Activated CD4-positive, alpha-beta memory T cell treated with anti-CD3 and anti-CD28 coated beads, Interleukin-2, amount 10 ng/mL, durations not matched to agents 7 days and 5 days (primary cell): ENCODE results near the gene PPCDC. TPM values are rescaled to one million over a fixed set of nuclear protein-coding genes. Genes with fewer than 3 reads are reported as not detected.
"Not testable (repeated sequence)": the region's sequence is repeated elsewhere in the genome, so short reads cannot be mapped to it uniquely, and the experiment has no call there.

ENCODE experiments used
- CTCF ChIA-PET: fragments of 350-600 bp; sonication (Branson Sonifier 250); formaldehyde crosslinking; loops from one replicate; lab custom pipeline; 2021; ENCODE audit warnings: antibody characterized with exemption, inconsistent platforms; lab: Charles Lee
- POLR2A ChIA-PET: fragments of 350-600 bp; sonication (Branson Sonifier 250); formaldehyde crosslinking; loops from one replicate; lab custom pipeline; 2021; ENCODE audit warnings: antibody characterized with exemption; lab: Charles Lee
- DNase-seq: peaks from one replicate; pipeline ENCODE4 v3.0.0-alpha.2; 2020
- H3K27ac Mint-ChIP-seq: one replicate; pipeline ENCODE4 v1.8.0; 2021; ENCODE audit warnings: mild to moderate bottlenecking, mixed read lengths
- H3K27me3 Mint-ChIP-seq: one replicate; pipeline ENCODE4 v1.8.0; 2021; ENCODE audit warnings: mixed read lengths
- H3K36me3 Mint-ChIP-seq: one replicate; pipeline ENCODE4 v1.8.0; 2021; ENCODE audit warnings: low read depth, mixed read lengths
- H3K4me1 Mint-ChIP-seq: one replicate; pipeline ENCODE4 v1.8.0; 2021; ENCODE audit warnings: mixed read lengths
- H3K4me3 Mint-ChIP-seq: one replicate; pipeline ENCODE4 v1.8.0; 2021; ENCODE audit warnings: mild to moderate bottlenecking, mixed read lengths
- H3K9me3 Mint-ChIP-seq: one replicate; pipeline ENCODE4 v1.8.0; 2021; ENCODE audit warnings: mixed read lengths
- total RNA-seq, 2 experiments: library from RNA; stranded (reverse); gene quantifications; one replicate each; pipeline ENCODE4 v1.2.3, GENCODE V29; 2021

The PPCDC gene
- total RNA-seq, 2 experiments from 2014 or later, result 43.0 to 50.2 TPM

DNA sequence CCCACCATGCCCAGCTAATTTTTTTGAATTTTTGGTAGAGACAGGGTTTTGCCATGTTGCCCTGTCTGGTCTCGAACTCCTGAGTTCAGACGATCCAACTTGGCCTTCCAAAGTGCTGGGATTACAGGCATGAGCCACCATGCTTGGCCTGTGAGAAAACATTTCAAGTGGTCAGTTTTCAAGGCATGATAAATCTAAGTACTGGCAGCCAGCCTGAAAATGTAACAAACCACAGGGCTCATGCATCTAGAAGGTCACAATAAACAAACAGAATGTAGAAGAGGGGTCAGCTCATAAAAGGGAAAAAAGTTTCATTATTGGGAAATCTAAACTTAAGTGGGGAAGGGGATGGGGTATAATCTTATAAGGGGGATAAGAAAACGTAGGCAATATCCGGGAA lies 39.9 kb downstream of the PPCDC start:
- no peak overlapping the region for H3K27ac Mint-ChIP-seq
- H3K4me3 Mint-ChIP-seq, result no peak overlapping the region
- H3K4me1 Mint-ChIP-seq, result peaks cover 72% of the 10 kb centered on the region
- no peaks in the 10 kb centered on the region for H3K9me3 Mint-ChIP-seq
- CTCF ChIA-PET, result no interaction called here
- H3K36me3 Mint-ChIP-seq, result peaks cover 41% of the 10 kb centered on the region
- peaks cover 2% of the 10 kb centered on the region for H3K27me3 Mint-ChIP-seq
- POLR2A ChIA-PET, result interaction anchor here (1.4 to 1.8 kb wide), 2 partner anchors 45 to 138 kb away, joined by 3 to 5 read pairs; partner anchors contain the start of gene C15orf39
- no peak for DNase-seq

DNA sequence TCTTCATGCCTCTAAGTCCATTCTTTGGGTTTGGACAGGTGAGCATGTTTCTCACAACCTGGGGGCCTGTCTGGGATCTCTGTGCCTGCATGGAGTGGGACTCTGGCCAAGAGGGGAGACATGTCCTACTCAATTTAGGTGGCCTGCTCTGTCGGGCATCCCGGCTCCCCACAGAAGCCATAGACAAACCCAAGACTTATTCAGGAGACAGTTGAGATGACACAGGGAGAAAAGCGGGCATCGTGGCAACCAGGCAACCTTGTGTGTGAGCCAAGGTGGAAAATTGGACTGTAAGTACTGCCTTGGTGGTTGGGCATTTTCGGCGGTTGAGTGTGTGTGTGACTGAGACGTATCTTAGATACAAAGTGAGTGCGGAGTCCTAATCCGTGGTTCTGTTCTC lies 40.5 kb downstream of the PPCDC start:
- H3K27ac Mint-ChIP-seq, result no peak overlapping the region
- DNase-seq, result no peak
- no peak overlapping the region for H3K4me3 Mint-ChIP-seq
- POLR2A ChIA-PET, result interaction anchor here (1.4 to 1.8 kb wide), 2 partner anchors 44 to 137 kb away, joined by 3 to 5 read pairs; partner anchors contain the start of gene C15orf39
- peaks cover 47% of the 10 kb centered on the region for H3K36me3 Mint-ChIP-seq
- H3K9me3 Mint-ChIP-seq, result no peaks in the 10 kb centered on the region
- peaks cover 2% of the 10 kb centered on the region for H3K27me3 Mint-ChIP-seq
- CTCF ChIA-PET, result no interaction called here
- peaks cover 74% of the 10 kb centered on the region for H3K4me1 Mint-ChIP-seq

DNA sequence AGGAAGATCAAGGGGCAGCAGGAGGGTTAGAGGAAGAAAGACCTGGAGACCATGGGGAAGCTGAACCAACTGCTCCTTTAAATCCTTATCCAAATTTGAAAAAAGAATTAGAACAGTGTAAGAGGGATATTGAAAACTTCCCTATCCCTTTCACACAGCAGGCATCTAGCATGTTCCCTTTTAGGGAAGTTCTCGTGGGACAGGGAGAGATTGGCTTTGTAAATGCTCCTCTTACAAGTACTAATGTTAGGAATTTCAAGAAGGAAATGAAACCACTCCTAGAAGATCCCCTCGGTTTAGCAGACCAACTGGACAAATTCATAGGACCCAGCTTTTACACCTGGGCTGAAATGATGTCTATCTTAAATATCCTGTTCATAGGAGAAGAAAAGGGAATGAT lies 41.5 kb downstream of the PPCDC start:
- Mint-ChIP-seq H3K4me3 (no peak overlapping the region), H3K9me3 (no peaks in the 10 kb centered on the region), H3K36me3 (peaks cover 52% of the 10 kb centered on the region), H3K27me3 (peaks cover 2% of the 10 kb centered on the region), H3K4me1 (peaks cover 82% of the 10 kb centered on the region), H3K27ac (peak overlapping the region; percentile 95)
- POLR2A ChIA-PET, result interaction anchor here (0.9 to 4.3 kb wide), 3 partner anchors 42 to 135 kb away, joined by 4 to 50 read pairs (median 41); partner anchors contain the start of genes C15orf39 and PPCDC
- no peak for DNase-seq
- CTCF ChIA-PET, result interaction anchor here (3.3 to 3.6 kb wide), 2 partner anchors 22 to 136 kb away, joined by 16 to 34 read pairs; partner anchors contain the start of gene C15orf39

DNA sequence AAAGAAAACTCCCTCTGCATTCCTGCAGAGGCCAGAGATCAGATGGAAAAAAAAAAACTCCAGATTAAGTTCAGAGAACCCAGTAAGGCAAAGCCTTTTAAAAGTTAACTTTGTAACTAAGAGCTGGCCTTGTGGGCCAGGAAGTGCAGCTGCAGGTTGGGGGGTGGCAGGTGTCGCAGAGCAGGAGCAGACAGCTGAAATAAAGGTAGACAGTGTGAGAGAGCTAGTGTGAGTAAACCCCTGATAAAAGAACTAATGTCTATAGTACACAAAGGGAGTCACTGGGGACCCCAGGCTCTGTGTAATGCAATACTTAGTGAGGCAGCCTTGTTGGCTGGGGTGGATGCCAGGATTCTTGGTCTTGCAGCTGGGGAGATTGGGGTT lies 42.1 kb downstream of the PPCDC start:
- no peak overlapping the region for H3K4me3 Mint-ChIP-seq
- CTCF ChIA-PET, result interaction anchor here (1.2 to 3.6 kb wide), 5 partner anchors 23 to 138 kb away, joined by 3 to 34 read pairs (median 14); partner anchors contain the start of gene C15orf39
- POLR2A ChIA-PET, result interaction anchor here (0.9 to 4.3 kb wide), 7 partner anchors 39 to 138 kb away, joined by 3 to 50 read pairs (median 16); partner anchors contain the start of genes C15orf39 and PPCDC
- no peak for DNase-seq
- H3K4me1 Mint-ChIP-seq, result peaks cover 87% of the 10 kb centered on the region
- no peaks in the 10 kb centered on the region for H3K9me3 Mint-ChIP-seq
- peak overlapping the region; percentile 95 for H3K27ac Mint-ChIP-seq
- H3K27me3 Mint-ChIP-seq, result peaks cover 2% of the 10 kb centered on the region
- H3K36me3 Mint-ChIP-seq, result peaks cover 56% of the 10 kb centered on the region

DNA sequence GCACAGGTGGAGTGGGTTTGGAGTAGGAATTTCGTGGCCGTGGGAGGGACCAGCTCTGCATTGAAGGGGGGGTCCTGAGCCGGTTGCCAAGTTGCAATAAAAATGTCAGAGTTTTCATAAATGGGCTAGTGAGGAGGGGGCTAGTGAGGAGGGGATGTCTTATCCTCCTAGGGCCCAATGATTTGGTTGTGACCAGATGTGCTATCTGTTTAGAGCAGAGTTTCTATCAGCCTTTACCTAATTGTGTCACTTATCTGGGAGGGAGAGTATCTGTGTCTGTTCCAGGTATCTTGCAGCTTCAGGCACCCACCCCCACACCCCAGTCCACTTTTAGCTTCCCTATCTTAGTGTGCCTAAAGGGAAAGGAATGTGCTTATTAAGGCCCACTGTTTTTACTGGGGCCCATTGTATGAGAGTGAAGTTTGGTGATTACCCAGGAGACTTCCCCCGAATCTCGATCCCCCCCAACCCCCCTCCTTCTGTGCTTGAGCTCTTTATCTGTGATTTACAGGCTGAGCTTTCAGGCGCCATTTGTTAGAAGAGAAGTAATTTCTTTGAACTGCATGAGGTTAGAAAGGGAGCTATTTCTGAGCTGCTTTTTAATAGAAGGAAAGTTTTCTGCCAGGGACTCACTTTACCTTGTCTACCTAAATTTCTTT lies 42.6 kb downstream of the PPCDC start:
- Mint-ChIP-seq H3K27ac (peak overlapping the region; percentile 95), H3K9me3 (no peaks in the 10 kb centered on the region), H3K4me3 (no peak overlapping the region), H3K27me3 (peaks cover 2% of the 10 kb centered on the region), H3K36me3 (peaks cover 58% of the 10 kb centered on the region), H3K4me1 (peaks cover 84% of the 10 kb centered on the region)
- ChIA-PET POLR2A (interaction anchor here (0.9 to 4.3 kb wide), 14 partner anchors 9 to 138 kb away, joined by 3 to 50 read pairs (median 6); partner anchors contain the start of genes C15orf39 and PPCDC), CTCF (interaction anchor here (0.6 to 3.6 kb wide), 8 partner anchors 21 to 138 kb away, joined by 3 to 34 read pairs (median 8); partner anchors contain the start of gene C15orf39)
- DNase-seq, result no peak

DNA sequence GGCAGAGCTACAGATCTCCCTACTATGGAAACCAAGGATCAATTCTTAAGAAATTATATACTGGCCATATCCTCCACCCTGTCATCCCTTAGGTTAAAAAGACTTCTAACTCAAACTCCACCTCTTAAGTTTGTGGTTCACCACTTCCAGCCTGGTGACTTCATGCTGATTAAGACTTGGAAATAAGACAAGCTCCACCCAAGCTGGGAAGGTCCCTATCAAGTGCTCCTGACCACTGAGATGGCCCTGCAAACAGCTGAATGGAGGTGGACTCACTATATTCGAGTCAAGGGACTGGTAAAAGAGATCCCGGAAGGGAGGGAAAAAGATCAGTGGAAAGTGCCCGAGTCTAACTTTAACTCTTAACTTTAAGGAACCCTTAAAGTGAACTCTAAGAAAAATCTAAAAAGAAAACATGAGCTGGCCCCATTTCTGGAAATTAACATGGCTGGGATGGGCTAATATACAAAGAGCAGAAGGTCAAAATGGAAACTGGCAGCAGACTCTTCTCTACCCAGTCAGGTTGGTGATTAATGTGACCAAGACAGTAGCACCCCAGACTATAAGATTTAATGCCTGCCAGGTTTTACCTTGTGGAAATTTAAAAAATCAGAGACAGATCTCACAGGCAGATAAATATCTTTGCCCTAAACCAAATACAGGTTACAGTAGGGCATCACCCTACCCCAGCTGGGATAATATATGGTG lies 43.9 kb downstream of the PPCDC start:
- DNase-seq, result peak; percentile 82
- H3K4me1 Mint-ChIP-seq, result peaks cover 82% of the 10 kb centered on the region
- H3K9me3 Mint-ChIP-seq, result peaks cover 4% of the 10 kb centered on the region
- peaks cover 2% of the 10 kb centered on the region for H3K27me3 Mint-ChIP-seq
- peaks cover 68% of the 10 kb centered on the region for H3K36me3 Mint-ChIP-seq
- CTCF ChIA-PET, result interaction anchor here (0.7 to 3.6 kb wide), 8 partner anchors 9 to 137 kb away, joined by 3 to 34 read pairs (median 8); partner anchors contain the start of gene C15orf39
- H3K27ac Mint-ChIP-seq, result peak overlapping the region; percentile 95
- peak overlapping the region; percentile 59 for H3K4me3 Mint-ChIP-seq
- POLR2A ChIA-PET, result interaction anchor here (0.9 to 4.3 kb wide), 19 partner anchors 9 to 301 kb away, joined by 3 to 50 read pairs (median 7); partner anchors contain the start of genes C15orf39, MAN2C1 and PPCDC

DNA sequence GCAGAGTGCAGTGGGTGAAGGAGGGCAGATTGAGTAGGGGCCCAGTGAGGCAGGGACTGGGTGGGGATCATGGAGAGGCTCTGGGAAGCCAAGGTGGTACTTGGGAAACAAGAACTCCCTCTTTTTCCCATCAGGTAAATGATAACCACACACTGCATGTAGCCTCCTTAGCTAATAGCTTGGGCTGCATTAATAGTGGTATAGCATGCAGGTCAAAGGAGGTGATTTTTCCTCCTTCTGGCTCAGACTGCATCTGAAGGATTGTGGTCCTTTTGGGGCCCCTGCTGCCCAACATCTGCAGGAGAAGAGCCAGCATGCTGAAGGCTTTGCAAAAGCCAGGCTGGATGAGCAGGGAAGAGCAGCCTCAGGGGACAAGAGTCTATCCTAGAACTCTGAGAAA lies 45.4 kb downstream of the PPCDC start:
- peak overlapping the region; percentile 95 for H3K27ac Mint-ChIP-seq
- H3K9me3 Mint-ChIP-seq, result peaks cover 6% of the 10 kb centered on the region
- no peak for DNase-seq
- peaks cover 2% of the 10 kb centered on the region for H3K27me3 Mint-ChIP-seq
- H3K4me1 Mint-ChIP-seq, result peaks cover 84% of the 10 kb centered on the region
- POLR2A ChIA-PET, result interaction anchor here (1.2 to 4.3 kb wide), 4 partner anchors 89 to 299 kb away, joined by 3 to 50 read pairs (median 6); partner anchors contain the start of genes C15orf39 and MAN2C1
- H3K36me3 Mint-ChIP-seq, result peaks cover 67% of the 10 kb centered on the region
- CTCF ChIA-PET, result no interaction called here
- H3K4me3 Mint-ChIP-seq, result no peak overlapping the region

DNA sequence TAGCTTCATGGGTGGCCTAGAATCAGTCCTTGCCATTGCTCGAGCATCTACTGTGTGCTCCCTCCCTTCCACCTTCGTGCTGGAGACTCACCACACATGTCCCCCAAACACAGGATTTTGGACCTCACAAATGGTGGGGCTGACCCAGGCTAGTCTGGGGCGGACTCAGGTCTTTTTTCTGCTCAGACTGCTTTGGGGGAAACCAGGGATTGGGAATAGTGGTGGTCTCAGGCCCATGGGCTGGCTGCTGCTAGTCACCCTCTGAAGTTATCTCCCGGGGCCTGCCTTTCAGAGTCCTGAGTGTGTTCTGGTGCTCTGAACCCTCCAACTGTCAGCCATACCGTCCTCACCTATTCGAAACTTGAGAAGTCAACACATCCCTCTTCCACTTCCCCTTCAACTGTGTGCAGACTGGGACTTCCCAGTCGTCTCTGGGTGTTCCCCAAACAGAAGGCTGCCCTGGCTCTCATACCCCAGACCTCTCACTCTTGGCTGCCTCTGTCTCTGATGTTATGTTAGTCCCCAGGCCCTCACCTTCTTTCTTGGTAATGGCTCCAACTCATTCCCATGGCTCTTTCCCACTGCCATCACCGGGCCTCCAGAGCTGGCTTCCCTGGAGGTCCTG lies 46.0 kb downstream of the PPCDC start:
- H3K9me3 Mint-ChIP-seq, result peaks cover 6% of the 10 kb centered on the region
- ChIA-PET POLR2A (interaction anchor here (1.2 to 4.3 kb wide), 2 partner anchors 106 to 131 kb away, joined by 3 to 50 read pairs; partner anchors contain the start of gene C15orf39), CTCF (no interaction called here)
- peak overlapping the region; percentile 95 for H3K27ac Mint-ChIP-seq
- no peak for DNase-seq
- peaks cover 60% of the 10 kb centered on the region for H3K36me3 Mint-ChIP-seq
- peaks cover 78% of the 10 kb centered on the region for H3K4me1 Mint-ChIP-seq
- no peak overlapping the region for H3K4me3 Mint-ChIP-seq
- H3K27me3 Mint-ChIP-seq, result no peaks in the 10 kb centered on the region

DNA sequence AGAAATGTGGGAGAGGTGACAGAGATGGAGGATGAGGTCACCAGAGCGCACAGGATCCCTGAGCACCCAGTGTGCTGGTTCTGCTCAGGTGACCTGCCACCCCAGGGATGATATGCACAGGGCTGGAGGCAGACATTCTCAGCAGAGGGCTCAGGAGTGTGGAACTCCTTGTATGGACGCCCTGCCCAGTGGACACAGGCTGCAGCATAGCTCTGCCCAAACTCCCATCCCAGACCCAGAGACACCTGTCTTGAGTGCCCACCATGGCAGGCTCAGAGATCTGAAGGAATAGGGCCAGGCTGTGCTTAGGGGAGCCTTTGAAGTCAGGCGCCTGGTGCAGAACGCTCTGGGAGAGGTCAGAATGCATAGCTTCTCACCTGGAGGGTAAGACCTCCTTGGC lies 47.3 kb downstream of the PPCDC start:
- ChIA-PET CTCF (no interaction called here), POLR2A (interaction anchor here (1.2 kb wide), 1 partner anchor 9 kb away, joined by 4 read pairs; no protein-coding TSS in a partner anchor)
- DNase-seq, result no peak
- H3K4me1 Mint-ChIP-seq, result peaks cover 68% of the 10 kb centered on the region
- H3K27ac Mint-ChIP-seq, result no peak overlapping the region
- H3K4me3 Mint-ChIP-seq, result no peak overlapping the region
- peaks cover 54% of the 10 kb centered on the region for H3K36me3 Mint-ChIP-seq
- peaks cover 11% of the 10 kb centered on the region for H3K9me3 Mint-ChIP-seq
- H3K27me3 Mint-ChIP-seq, result no peaks in the 10 kb centered on the region

DNA sequence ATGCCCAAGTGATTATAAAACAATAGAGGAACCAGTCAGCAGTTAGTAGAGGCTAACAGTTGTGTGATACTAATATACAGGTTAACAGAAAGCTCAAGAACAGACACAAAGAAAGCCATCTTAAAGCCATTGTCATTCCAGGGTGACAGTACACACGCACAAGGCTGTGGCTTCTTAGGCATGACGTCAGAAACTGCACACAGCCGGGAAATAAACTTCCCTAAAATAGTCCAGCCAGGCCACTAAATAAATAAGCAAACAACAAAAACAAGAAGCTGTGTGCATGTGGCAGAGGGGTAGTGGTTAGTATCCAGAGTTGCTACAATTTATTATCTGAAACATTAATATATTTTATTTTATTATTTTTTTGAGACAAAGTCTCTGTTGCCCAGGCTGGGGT lies 49.8 kb downstream of the PPCDC start:
- Mint-ChIP-seq H3K4me1 (peaks cover 54% of the 10 kb centered on the region), H3K27me3 (no peaks in the 10 kb centered on the region), H3K27ac (peak overlapping the region; percentile 16), H3K36me3 (peaks cover 57% of the 10 kb centered on the region), H3K9me3 (peaks cover 20% of the 10 kb centered on the region), H3K4me3 (no peak overlapping the region)
- DNase-seq, result no peak
- ChIA-PET POLR2A (interaction anchor here (2.0 kb wide), 1 partner anchor 35 kb away, joined by 7 read pairs; no protein-coding TSS in a partner anchor), CTCF (interaction anchor here (1.8 kb wide), 1 partner anchor 30 kb away, joined by 6 read pairs; no protein-coding TSS in a partner anchor)

DNA sequence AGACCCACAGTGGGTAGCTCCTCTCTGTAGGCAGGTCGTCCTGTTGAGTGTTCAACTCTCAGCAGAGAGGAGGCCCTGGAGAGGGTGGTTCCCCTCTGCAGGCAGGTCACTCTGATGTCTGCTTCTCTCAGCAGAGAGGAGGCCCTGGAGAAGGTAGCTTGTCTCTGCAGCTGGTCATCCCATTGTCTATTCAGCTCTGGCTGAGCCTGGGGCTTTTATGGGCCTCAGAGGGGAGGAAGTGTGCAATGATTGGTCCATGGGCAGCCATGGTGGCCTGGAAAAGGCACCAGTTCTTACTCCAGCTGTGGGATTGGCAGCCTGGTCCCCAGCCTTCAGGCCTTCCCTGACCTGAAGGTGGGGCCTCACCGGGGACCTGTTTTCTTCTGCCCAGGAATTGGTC lies 52.9 kb downstream of the PPCDC start:
- Mint-ChIP-seq H3K36me3 (peaks cover 43% of the 10 kb centered on the region), H3K4me1 (peaks cover 49% of the 10 kb centered on the region), H3K9me3 (peaks cover 25% of the 10 kb centered on the region), H3K27me3 (peaks cover 19% of the 10 kb centered on the region), H3K4me3 (no peak overlapping the region), H3K27ac (no peak overlapping the region)
- ChIA-PET POLR2A (interaction anchor here (1.0 to 1.3 kb wide), 2 partner anchors 9 to 32 kb away, joined by 3 to 4 read pairs; no protein-coding TSS in a partner anchor), CTCF (no interaction called here)
- DNase-seq, result no peak

DNA sequence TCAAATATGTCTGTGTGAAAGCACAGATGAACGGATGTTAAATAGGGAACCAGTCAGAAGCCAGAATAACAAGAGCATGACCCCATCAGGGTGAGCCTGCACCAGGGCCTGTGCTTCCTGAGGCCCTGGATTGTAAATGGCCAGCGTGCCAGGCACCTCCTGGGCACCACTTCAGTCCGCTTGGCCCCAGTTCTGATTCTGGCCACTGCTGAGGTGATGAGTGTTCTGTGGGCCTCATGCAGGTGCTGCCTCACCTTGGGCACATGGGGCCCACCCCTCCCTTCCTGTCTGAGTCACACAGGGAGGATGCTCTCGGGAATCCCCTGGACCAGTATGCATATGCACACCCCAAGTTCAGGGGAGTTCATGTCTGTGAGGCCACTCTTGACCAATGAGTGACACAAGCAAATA lies 54.2 kb downstream of the PPCDC start:
- not testable (repeated sequence) for DNase-seq
- H3K36me3 Mint-ChIP-seq, result peaks cover 32% of the 10 kb centered on the region

More for the DNA sequence above, 54.2 kb downstream of the PPCDC start:
- peaks cover 28% of the 10 kb centered on the region for H3K27me3 Mint-ChIP-seq
- H3K4me3 Mint-ChIP-seq, POLR2A ChIA-PET, CTCF ChIA-PET, H3K27ac Mint-ChIP-seq: not testable (repeated sequence)
- peaks cover 20% of the 10 kb centered on the region for H3K9me3 Mint-ChIP-seq
- peaks cover 37% of the 10 kb centered on the region for H3K4me1 Mint-ChIP-seq
